Cortex of kidney (tissue), 1 donor: Measurements from ENCODE around the gene PPP1R9B.

Experiments
- DNase-seq: peaks from one replicate; lab custom pipeline; 2025; lab: John Stamatoyannopoulos, UW

The PPP1R9B gene

DNA sequence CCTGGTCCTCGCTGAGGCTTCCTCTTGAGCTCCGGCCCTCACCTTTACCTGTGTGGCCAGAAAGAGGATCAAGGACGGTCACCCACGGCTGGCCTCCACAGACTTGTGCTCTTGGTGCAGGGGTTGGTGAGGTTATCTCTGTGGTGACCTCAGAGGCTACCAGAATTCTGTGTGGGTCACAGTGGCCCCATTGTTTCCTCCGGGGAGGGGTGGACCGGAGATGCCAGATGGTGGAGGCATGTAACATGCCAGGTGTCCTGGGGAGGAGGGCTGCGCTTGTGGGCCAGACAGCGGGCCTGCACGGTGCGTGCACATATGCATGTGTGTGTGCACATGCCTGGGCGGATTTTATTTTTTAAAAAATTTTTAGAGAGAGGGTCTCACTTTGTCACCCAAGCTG, 21.7 kb upstream of the PPP1R9B start:
- no peak for DNase-seq

DNA sequence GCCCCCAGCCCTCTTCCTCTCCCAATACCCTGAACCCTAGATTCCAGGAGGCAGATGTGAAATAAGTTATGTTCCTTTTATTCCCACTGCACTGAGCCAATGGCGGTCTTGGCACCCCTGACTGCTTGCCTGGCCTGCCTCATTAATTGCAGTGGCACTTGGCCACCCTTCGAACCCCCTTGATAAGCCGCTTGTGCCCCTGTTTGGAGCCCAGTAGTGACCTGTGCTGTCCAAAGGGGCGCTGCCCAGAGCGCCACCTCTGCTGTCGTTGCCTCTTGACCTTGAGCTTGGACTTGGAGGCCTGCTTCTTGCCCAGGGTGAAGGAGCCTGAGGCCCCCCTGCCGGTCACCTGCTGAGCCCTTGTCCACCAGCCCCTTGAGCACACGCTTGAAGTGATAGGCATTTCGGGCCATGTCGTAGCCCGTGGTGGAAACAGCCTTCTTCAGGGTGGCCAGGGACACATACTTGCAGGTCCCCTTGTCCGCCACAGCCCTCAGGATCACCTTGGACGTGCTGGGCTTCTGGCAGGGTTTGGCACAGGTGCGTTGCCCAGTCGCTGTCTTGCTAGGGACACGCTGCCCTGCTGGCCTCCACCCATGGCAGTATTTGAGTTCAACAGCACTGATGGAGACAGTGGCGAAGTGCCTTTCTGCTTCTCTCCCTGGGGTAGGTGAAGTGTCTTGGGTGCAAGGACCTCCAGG, 21.0 kb upstream of the PPP1R9B start:
- DNase-seq = no peak

DNA sequence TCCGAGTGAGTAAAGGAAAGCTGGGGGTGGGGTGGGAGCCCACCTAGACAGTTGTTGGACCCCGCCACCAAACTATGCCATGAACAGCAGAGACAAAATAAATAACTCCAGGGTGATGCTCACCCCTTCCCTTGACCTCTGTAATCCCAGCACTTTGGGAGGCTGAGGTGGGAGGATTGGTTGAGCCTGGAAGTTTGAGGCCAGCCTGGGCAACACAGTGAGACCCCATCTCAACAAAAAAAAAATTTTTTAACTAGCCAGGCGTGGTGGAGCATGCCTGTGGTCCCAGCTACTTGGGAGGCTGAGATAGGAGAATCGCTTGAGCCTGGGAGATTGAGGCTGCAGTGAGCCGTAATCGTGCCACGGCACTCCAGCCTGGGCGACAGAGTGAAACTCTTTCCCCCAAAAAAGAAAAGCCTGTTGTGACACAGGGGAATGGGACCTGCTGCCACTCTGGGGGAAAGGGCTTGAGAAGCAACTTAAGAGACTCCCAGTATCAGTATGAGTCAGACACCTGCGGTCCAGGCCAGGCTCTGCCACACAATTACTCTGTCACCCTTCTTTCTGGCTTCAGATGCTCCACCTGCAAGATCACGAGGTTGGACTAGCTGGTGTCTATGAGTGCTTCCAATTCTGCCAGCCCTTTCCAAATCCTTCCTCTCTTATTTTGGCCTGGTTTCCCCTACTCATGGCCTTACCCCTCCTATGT, 20.3 kb upstream of the PPP1R9B start:
- no peak for DNase-seq

DNA sequence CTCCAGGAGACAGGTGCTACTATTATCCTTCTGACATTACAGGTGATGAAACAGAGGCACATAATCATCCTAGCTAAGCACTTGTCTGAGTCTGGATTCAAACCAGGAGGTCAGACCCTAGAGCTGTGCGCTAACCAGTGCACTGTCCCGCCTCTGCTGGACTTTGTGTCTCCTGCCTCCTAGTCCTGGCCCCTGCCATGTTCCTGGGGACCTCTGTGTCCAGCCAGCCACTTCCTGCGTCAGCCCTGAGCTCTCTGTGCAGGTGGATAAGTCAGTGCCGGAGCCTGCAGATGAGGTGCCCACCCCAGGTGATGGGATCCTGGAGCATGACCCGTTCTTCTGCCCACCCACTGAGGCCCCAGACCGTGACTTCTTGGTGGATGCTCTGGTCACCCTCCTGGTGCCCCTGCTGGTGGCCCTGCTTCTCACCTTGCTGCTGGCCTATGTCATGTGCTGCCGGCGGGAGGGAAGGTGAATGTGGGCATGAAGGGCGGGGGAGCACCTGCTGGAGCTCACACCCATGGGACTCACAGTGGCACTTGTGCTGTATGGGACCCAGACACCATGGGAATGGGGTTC, 19.5 kb upstream of the PPP1R9B start:
- no peak for DNase-seq

DNA sequence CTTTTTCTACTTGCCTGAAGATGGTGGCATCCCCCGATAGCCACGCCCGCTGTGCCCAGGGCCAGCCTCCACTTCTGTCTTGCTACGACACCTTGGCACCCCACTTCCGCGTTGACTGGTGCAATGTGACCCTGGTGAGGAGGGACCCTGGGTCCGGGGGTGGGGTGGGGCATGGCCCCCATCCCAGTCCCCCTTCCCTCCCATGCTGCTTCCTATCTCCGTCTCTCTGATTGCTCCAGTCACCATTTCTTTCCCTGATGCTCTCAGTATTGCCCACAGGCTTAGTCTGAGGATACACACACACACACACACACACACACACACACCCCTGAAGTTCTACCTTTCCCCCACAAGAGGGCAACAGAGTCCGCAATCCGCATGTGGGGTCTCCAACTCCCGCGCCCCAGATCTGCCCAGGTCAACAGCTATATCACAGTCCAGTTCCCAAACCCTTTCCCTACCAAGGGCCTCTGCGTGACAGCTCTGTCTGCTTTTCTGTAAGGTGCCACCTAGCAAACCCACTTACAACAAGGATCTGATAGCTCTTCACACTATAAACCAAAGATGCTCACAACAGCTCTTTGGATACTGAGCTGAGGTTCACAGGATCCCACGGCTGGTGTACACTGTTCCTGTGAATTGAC, 18.8 kb upstream of the PPP1R9B start:
- no peak for DNase-seq

DNA sequence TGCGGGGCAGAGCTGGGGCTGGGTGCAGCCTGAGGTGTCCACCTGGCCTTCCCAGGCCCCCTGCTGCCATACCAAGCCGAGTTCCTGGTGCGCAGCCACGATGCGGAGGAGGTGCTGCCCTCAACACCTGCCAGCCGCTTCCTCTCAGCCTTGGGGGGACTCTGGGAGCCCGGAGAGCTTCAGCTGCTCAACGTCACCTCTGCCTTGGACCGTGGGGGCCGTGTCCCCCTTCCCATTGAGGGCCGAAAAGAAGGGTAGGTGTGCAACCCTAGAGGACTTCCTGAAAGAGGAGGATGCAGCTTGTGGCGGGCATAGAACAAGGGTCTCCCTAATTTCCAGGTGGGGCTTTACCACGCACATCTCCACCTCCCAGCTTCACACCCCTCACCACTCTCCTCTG, 17.8 kb upstream of the PPP1R9B start:
- no peak for DNase-seq

DNA sequence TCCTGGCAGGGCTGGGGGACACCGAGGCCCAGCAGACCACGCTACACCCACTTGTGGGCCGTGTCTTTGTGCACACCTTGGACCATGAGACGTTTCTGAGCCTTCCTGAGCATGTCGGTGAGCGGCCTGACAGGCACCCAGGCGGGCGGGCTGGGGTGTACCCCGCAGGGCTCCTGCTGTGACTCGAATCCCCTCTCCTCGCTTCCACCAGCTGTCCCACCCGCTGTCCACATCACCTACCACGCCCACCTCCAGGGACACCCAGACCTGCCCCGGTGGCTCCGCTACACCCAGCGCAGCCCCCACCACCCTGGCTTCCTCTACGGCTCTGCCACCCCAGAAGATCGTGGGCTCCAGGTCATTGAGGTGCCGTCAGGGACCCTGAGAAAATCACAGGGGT, 16.9 kb upstream of the PPP1R9B start:
- no peak for DNase-seq

DNA sequence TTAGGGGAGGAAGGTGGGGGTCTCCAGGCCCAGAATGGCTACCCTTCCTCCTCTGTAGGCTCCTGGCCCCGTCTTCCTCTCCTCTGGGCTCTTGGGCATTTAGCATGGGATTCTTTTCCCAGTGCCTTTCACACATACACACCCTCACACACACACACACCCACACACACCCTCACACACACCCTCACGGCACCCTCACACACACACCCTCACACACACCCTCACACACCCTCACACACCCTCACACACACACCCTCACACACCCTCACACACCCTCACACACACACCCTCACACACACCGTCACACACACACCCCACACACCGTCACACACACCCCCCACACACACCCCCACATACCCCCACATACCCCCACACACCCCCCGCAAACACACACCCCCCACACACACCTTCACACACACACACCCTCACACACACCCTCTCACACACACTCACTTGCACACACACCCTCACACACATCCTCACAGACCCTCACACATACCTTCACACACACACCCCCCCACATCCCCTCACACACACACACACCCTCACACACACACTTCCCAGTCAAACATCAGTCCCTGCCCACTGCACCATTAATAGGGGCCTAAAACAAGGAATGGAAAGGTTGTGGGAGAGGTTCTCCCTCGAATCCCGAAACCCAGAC, 16.2 kb upstream of the PPP1R9B start:
- no peak for DNase-seq

DNA sequence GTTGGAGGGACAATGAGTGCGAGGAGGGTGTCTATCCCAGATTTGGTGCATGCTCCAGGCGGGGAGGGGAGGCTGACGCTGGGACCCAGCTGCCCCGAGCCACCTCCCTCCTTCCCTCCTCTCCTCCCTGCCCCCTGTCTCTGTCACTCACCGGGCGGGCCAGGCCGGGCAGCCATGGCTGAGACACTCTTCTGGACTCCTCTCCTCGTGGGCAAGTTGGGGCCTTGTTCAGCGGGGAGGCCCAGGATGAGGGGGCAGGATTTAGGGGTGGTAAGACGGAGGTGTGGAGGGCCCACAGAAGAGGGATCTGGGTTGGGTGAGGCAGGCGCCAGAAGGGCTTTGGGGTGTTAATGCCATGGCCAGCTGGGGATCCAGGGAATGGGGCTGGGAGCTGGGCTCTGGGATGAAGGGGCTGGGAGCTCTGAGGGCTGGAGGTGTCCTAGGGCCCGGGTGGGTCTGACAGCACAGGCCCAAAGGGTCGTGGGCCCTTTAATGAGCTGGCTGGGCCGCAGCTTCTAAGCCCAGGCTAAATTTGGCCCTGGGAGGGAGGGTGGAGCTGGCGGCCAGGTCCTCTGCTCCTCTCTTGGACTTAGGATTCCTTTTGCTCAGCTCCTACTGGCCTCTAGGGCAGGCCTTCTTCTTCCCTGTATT, 15.5 kb upstream of the PPP1R9B start, which contains the start of gene SGCA:
SGCA (plus strand) TSS at position 139 of the 651 bp plus-strand sequence; CDS start at position 175, 36 bp downstream.
- no peak for DNase-seq

DNA sequence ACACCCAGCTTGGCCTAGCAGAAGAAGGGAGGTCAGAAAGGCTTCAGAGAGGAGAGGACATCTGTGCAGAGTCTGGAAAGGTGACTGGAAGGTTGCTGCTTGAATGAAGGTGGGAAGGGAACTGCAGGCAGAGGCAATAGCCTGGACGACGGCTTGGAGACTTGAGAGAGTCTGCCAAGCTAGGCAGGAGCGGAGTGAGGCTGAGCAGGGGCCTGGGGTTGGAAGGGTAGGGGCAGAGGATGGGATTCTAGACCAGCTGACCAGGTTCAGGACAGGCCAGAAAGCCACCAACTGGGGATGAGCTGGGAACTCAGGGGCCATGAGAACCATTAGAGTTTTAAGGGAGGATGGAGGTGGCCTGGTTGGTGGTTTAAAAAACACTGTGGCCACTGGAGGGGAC, 15.0 kb upstream of the PPP1R9B start:
- DNase-seq = no peak

DNA sequence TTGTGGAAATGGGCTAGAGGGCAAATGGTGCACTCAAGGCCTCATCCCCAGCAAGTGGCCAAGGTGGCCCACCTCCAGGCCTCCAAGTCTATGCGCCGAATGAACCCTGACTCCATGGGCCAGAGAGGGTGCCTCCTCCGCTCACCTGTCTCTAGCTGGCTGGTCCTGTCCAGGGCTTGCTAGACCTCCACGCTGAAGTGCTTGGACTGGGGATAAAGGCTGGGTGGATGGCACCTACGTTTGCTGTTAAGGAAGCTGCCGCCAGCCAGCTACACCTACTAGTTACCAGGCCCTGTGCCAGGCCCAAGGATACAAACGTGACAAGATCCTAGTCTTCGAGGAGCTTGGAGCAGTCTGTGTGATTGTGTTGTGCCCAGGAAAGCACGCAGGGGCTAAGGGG, 14.6 kb upstream of the PPP1R9B start:
- DNase-seq = no peak

DNA sequence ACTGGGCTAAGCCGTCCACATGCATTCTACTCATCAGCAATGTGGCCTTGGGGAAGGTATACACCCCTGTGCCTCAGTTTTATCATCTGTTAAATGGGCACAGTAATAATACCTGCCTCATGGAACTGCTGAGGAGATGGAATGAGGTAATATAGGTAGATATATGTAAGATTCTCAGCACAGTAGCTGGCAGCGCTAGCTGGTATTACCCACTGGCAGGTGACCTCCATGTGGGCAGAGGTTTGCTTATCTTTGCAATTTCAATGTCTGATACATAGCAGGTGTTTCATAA, 14.2 kb upstream of the PPP1R9B start:
- no peak for DNase-seq

DNA sequence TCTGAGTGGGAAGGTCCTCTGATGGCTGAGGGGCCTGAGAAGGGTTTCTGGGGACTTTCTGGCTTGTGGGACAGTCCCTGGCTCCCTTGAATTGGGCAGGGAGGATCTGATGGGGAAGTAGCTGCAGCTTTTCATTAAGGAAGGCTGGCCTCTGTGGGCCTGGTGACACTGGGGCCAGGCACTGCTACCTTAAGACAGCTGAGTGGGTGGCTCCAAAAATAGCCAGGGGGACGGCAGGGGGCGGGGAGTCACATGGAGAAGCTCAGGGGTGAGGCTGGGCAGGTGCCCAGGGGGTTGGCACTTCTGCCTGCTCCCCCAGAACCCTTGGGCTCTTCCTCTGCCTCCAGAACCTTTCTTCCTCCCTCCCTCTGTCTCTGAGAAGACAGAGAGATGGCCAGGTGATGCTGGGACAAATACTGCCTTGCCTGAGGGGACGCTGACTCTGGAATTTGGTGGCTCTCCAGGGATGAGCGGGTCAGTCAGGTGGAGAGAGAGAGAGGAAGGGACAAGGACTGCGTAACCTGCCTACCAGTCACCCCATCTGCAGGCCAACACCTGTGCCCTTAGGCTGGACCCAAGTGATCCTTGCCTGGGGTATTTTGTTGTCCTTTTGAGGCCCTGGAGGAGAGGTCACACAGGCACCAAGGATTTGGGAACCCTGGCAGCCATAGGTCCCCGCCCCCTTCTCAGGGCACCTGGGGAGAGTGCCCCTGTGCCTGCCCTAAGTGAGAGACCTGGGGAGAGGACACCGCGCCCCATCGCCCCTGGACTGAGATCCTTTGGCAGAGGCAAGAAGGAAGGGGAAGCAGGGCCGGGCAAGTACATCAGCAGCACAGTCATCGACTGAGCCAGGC, 13.6 kb upstream of the PPP1R9B start:
- DNase-seq = no peak

DNA sequence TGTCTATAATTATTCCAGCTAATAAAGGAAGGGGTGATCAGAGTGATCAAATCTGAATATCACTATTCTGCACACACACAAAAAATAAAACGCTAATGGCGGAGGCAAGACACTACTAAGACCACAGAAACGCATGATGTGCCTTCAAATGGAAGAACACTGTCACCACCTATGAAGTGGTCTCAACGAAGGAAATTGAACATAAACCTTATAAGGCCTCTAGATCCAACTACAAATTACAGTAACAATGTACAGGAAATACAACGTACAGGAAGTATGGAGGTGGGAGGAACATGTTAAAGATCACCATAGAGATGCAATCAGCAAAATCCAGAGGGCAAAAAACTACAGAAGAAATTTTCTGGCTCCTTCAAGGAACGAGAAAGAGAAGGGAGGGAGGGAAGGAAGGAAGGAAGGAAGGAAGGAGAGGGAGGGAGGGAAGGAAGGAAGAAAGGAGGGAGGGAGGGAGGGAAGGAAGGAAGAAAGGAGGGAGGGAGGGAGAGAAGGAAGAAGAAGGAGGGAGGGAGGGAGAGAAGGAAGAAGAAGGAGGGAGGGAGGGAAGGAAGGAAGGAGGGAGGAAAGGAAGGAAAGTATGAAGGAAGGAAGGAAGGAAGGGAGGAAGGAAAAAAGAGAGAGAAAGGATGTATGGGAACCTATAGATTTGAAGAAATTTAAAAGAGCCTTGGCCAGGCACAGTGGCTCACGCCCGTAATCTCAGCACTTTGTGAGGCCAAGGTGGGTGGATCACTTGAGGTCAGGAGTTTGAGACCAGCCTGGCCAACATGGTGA, 12.2 kb upstream of the PPP1R9B start:
- no peak for DNase-seq

DNA sequence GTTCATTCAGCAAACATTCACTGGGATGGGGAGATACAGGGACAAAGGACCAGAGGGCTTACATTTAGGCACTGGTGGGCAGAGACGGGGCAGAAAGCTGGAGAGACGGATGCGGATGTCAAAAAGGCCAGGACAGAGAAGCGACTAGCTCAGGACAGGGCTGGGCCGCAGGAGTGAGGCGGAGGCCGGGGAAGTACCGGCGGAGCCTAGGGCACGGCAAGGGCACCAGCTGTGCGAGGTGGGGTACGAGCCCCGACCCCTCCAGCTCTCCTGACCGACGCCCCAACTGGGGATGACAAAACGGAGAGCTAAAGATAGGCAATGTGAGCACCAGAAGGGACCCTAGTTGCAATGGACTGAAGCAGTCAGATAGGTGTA, 11.4 kb upstream of the PPP1R9B start:
- DNase-seq = no peak

DNA sequence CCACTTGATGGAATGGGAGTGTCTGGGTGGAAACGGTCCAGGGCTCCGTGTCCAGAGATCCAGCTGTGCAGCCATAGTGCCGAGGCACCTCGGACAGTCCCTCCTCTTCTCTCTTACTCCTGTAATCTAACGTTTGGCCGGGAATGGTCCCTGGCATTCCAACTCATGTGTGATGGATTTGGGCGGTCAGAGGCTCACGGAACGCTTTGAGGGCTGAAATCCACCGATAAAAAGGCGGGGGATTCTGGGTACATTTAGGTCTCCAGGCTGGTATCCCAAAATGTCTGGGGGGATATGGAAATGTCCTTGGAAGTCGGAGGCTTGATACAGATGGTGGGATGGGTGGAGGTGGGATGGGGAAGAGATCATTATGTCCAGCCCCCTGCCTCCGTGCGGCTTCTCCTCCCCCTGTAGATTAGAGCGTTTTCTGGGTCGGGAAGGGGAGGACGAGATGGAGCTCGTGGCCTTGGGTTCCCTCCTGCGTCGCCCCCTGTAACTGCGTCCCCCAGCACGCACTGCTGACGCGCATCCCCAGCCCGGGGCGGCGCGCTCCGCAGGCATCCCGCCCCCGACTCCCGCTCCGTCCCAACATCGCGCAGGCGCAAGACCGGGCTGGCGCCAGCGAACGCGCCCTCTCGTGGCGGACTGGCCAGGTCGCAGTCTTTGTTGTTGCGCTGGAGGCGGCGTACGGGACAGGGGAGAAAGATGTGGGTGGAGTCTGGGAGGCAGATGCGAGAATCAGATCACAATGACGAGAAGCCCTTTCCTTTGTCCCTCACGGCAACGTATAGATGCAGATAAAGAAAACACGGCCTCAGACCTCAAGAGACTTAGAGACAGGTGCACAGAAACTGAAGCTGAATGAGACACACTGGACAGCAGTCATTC, 10.8 kb upstream of the PPP1R9B start:
- no peak for DNase-seq

DNA sequence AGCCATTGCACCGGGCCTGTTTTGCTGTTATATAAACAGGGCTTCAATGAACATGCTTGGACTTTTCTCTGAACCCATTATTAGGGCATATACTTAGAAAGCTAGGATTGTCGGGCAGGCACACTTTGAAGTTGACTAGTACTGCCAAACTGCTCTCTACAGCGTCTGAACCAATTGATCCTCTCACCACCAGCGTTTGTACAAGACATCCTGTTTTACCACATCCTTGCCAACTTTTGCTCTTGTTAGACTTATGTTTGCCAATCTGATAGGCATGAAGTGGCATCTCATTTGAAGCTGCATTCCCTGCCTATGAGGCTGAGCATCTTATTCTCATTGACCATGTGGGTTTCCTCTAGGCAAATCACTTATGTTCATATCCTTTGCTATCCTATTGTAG, 7.4 kb upstream of the PPP1R9B start:
- no peak for DNase-seq

DNA sequence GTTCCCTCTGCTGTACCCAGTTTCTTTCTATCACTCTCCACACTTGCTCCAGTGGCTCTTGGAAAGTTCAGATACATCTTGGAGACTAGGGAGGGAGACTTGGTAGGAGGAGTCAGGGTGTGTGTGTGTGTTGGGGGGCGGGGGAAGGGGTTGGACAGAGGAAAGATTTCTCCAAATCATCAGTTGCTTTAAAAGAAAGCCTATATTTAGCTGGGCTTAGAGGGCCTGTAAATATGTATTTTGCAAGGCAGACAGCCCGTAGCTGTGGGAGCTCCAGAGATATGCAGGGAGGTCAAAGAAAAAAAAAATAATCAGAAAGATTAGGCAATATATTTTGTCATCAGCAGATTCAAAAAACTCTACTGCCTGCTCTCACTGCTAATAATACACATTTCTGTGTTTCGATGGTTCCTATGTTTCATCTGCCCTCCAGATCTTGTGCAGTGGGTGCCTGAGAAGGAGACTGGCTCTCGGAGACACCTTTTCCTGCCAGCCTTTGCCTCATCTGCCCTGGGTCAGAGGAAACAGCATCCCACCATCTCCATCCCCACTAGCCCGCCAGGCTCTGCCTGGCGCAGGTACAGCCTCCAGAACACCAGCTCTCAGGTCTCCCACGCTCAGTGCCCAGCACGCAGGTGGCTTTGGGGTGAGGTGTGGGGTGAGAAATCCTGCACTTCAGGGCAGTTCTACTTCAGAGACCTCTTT, 4.8 kb upstream of the PPP1R9B start:
- no peak for DNase-seq

DNA sequence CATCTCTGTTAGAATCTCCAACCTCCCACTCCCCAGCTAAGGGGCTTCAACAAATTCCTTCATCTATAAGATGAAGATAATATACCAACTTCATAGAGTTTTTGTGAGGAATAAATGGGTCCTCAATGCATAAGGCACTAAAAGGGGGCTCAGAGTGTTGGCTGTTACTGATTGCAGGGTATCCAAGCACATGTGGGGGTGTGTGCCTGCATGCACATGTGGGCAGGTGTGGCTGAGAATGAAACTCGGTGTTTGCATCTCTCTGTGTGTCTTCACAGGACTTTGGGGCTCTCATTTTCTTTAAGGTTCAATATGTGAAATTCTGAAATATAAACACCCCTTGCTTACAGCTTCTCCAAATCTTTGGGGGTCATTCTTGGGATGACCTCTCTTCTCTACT, 4.1 kb upstream of the PPP1R9B start:
- DNase-seq = no peak
